Natural killer cell (primary cell): Measurements from ENCODE around the gene KRTAP9-7. TPM values are rescaled to one million over a fixed set of nuclear protein-coding genes. Genes with fewer than 3 reads are reported as not detected.
"Not testable (repeated sequence)": the region's sequence is repeated elsewhere in the genome, so short reads cannot be mapped to it uniquely, and the experiment has no call there.

Experiments used
- ATAC-seq, 3 donors: fragments of 150-1000 bp in 2 of 3; fragments of 200-7000 bp in 1 of 3; cut with Tn5 transposase; 1 replicate in 1 of 3; 2 replicates in 2 of 3; pipeline ENCODE4 v1.10.0; 2021; ENCODE audit warnings: mild to moderate bottlenecking in 2 of 3, moderate library complexity in 2 of 3
- DNase-seq, 2 donors: peaks; one replicate each; pipeline versions ENCODE4 v3.0.0 to v3.0.0-alpha.2; 2013 to 2021; ENCODE audit warnings: mixed read lengths in 1 of 2
- H3K27ac ChIP-seq: one replicate; pipeline ENCODE4 v1.5.1; 2013; ENCODE audit warnings: mild to moderate bottlenecking, low read length
- H3K27me3 ChIP-seq: one replicate; pipeline ENCODE4 v1.6.1; 2013; ENCODE audit warnings: low read length; ENCODE audit not compliant: control insufficient read depth, insufficient read depth
- H3K36me3 ChIP-seq: one replicate; pipeline ENCODE4 v1.6.1; 2013; ENCODE audit warnings: low read length; ENCODE audit not compliant: control insufficient read depth, insufficient read depth
- H3K4me1 ChIP-seq: one replicate; pipeline ENCODE4 v1.6.1; 2013; ENCODE audit warnings: low read length; ENCODE audit not compliant: control insufficient read depth, insufficient read depth
- H3K4me3 ChIP-seq: one replicate; pipeline ENCODE4 v1.5.1; 2013; ENCODE audit warnings: low read length
- H3K9me3 ChIP-seq: one replicate; pipeline ENCODE4 v1.6.1; 2013; ENCODE audit warnings: low read length; ENCODE audit not compliant: control insufficient read depth, insufficient read depth
- H3K27ac Mint-ChIP-seq, 2 donors: one replicate each; pipeline ENCODE4 v1.8.0; 2022; ENCODE audit warnings: mild to moderate bottlenecking in 2 of 2, mixed read lengths in 2 of 2, moderate library complexity in 1 of 2
- H3K27me3 Mint-ChIP-seq, 2 donors: one replicate each; pipeline ENCODE4 v1.8.0; 2022; ENCODE audit warnings: low read depth in 2 of 2, mixed read lengths in 2 of 2
- H3K36me3 Mint-ChIP-seq: one replicate; pipeline ENCODE4 v1.8.0; 2022; ENCODE audit warnings: mixed read lengths
- H3K4me1 Mint-ChIP-seq, 2 donors: one replicate each; pipeline ENCODE4 v1.8.0; 2022; ENCODE audit warnings: mixed read lengths in 2 of 2
- H3K4me3 Mint-ChIP-seq: one replicate; pipeline ENCODE4 v1.8.0; 2022; ENCODE audit warnings: mild to moderate bottlenecking, moderate library complexity, mixed read lengths
- H3K9me3 Mint-ChIP-seq, 2 donors: one replicate each; pipeline ENCODE4 v1.8.0; 2022; ENCODE audit warnings: mixed read lengths in 2 of 2
- CTCF ChIP-seq: fragments of 200-600 bp; IDR thresholded peaks from one replicate; pipeline ENCODE4 v1.8.0; 2022; ENCODE audit warnings: antibody characterized with exemption
- WGBS: methylation state at CpG from one replicate; pipeline ENCODE4 v1.1.7; 2013; ENCODE audit warnings: missing lambda C conversion rate; ENCODE audit not compliant: insufficient coverage; 5-methylcytosine and 5-hydroxymethylcytosine counted together
- intact Hi-C: fragments of 100-400 bp; cut with micrococcal nuclease; formaldehyde crosslinking; loops from one replicate; pipeline ENCODE4 v1.14.2; 2022
- total RNA-seq, 4 donors: library from RNA; stranded (reverse); fragments of 120-200 nt in 1 of 4; gene quantifications; one replicate each; pipeline versions ENCODE4 v1.2.3 to v1.2.4, GENCODE V29; 2013 to 2022

Gene KRTAP9-7
- total RNA-seq: not detected
- total RNA-seq (2013): not detected

- not testable (repeated sequence) for ATAC-seq, H3K27me3 ChIP-seq, H3K27ac Mint-ChIP-seq, H3K4me3 ChIP-seq, H3K27ac ChIP-seq, H3K36me3 ChIP-seq, H3K9me3 Mint-ChIP-seq, H3K36me3 Mint-ChIP-seq, H3K4me3 Mint-ChIP-seq, H3K4me1 ChIP-seq, H3K9me3 ChIP-seq, H3K4me1 Mint-ChIP-seq
- intact Hi-C loops: loop anchor here (1.0 kb wide), 1 partner anchor 11 kb away; no protein-coding TSS in a partner anchor
- WGBS: 87% methylated on average over 3 of the region's 3 CpGs
- peak in 1 of 2 donors; percentile 1 for DNase-seq
- peaks cover 20 to 39% of the 10 kb centered on the region in 2 donors for H3K27me3 Mint-ChIP-seq
These were observed at the start of gene KRTAP9-7 for GRCh38 chr17:41275648-41276190. KRTAP9-7 (plus strand) TSS chr17:41275698; CDS start chr17:41275698, 0 bp downstream.

- H3K27ac Mint-ChIP-seq: no peak overlapping the region
These were observed 49.4 kb upstream of the KRTAP9-7 start for GRCh38 chr17:41226051-41226450.

GRCh38 chr17:41226598-41227095, 48.9 kb upstream of the KRTAP9-7 start, which contains the start of gene KRTAP9-2:
KRTAP9-2 (plus strand) TSS chr17:41226648; CDS start chr17:41226655, 7 bp downstream.
- H3K4me1 Mint-ChIP-seq, H3K27ac ChIP-seq, H3K4me3 Mint-ChIP-seq, intact Hi-C loops, H3K4me3 ChIP-seq, H3K4me1 ChIP-seq, H3K27me3 ChIP-seq, H3K27ac Mint-ChIP-seq, H3K36me3 Mint-ChIP-seq, ATAC-seq, H3K36me3 ChIP-seq, DNase-seq, H3K9me3 Mint-ChIP-seq, H3K9me3 ChIP-seq: not testable (repeated sequence)
- H3K27me3 Mint-ChIP-seq: peaks cover 12 to 23% of the 10 kb centered on the region in 2 donors
- WGBS: 84% methylated on average over 2 of the region's 4 CpGs

More at GRCh38 chr17:41226051-41226450, 49.4 kb upstream of the KRTAP9-7 start:
- H3K36me3 ChIP-seq: no peaks in the 10 kb centered on the region
- DNase-seq: no peak
- no peaks in the 10 kb centered on the region for H3K4me1 ChIP-seq
- H3K9me3 ChIP-seq: no peaks in the 10 kb centered on the region
- H3K27ac ChIP-seq: no peak overlapping the region
- H3K4me3 ChIP-seq: no peak overlapping the region
- H3K4me1 Mint-ChIP-seq: peaks cover 0 to 4% of the 10 kb centered on the region in 2 donors
- ATAC-seq: no peak
- H3K27me3 Mint-ChIP-seq: peaks cover 12 to 29% of the 10 kb centered on the region in 2 donors
- peaks cover 4% of the 10 kb centered on the region for H3K27me3 ChIP-seq
- intact Hi-C loops: no loop called here
- TF ChIP-seq CTCF: no peak
- H3K9me3 Mint-ChIP-seq: no peaks in the 10 kb centered on the region
- 95% methylated on average over 6 of the region's 6 CpGs for WGBS
- H3K36me3 Mint-ChIP-seq: no peaks in the 10 kb centered on the region
- no peak overlapping the region for H3K4me3 Mint-ChIP-seq

- peaks cover 4% of the 10 kb centered on the region for H3K27me3 ChIP-seq
- Mint-ChIP-seq H3K27me3 (peaks cover 17 to 32% of the 10 kb centered on the region in 2 donors), H3K36me3 (no peaks in the 10 kb centered on the region), H3K9me3 (no peaks in the 10 kb centered on the region), H3K4me1 (peaks cover 0 to 4% of the 10 kb centered on the region in 2 donors), H3K27ac (no peak overlapping the region), H3K4me3 (no peak overlapping the region)
- TF ChIP-seq CTCF: no peak
- intact Hi-C loops: no loop called here
- H3K9me3 ChIP-seq: no peaks in the 10 kb centered on the region
- no peaks in the 10 kb centered on the region for H3K36me3 ChIP-seq
- DNase-seq (no peak), ATAC-seq (no peak)
- no peak overlapping the region for H3K27ac ChIP-seq
- H3K4me3 ChIP-seq: no peak overlapping the region
- no peaks in the 10 kb centered on the region for H3K4me1 ChIP-seq
These were observed 45.4 kb upstream of the KRTAP9-7 start for GRCh38 chr17:41230094-41230493.
